GM21825 (cell line): Measurements from ENCODE around the gene ANKRD44.

Experiments
- ATAC-seq: cut with Tn5 transposase; IDR thresholded peaks from one replicate; pipeline ENCODE4 v1.9.1; 2021; ENCODE audit warnings: mild to moderate bottlenecking, moderate library complexity; ENCODE audit not compliant: unreplicated experiment

Gene ANKRD44

DNA sequence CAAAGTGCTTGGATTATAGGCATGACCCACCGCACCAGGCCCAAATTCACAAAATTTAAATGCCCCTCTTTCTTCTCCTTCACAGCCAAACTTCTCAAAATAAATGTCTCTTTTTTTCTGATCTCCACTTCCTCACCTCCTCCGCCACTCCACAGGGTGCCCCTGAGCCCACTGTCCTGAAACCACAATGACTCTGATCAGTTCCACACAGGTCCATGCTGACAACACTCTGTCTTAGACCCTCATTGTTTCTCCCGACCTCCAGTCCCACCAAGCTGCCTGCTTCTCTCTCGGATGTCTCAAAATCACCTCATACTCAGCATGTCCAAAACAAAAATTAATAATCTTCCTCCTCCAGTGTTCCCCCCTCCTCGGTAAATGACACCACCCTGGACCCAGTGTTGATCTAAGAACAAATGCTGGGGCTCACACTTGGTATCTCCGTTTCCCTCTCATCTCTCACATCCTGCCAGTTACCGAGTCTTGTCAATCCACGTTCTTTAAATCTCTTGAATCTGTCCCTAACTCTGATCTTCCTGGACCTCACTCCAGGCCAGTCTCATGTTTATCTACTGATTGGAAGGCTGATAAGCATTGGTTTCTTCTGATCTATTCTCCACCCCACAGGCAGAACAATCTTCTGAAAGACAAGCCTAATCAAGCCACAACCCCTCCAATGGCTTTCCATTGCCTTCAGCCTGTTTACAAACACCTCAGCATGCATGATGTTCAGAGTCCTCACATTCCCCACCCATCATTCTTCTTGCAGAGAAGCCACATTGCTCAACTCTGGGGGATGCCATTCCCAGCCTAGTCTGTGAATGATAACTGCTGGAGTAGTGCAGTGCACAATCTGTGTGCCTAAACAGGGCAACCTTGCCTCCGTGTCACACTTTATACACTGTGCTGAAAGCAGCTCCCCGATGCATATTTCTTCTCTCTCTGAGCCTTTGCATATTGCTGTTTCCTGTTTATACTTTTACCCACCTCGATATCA, 12.4 kb upstream of the ANKRD44 start:
- peak; percentile 57 for ATAC-seq

DNA sequence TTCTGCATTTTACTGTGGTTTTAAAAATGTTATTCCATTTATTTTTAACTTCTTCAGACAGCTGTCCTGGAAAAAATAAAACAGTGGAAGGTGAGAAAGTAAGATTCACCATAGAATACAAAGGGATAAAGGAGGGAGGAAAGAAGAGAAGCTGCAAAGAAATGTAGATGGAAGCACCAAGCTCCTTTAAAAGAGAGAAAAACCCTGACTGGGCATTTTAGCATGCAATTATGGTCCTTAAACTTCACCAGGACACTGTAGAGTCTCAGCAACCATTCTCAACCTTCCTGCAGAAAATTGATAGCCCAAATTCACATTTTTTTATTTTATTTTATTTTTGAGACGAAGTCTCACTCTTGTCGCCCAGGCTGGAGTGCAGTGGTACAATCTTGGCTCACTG, 11.6 kb upstream of the ANKRD44 start:
- ATAC-seq, result no peak

DNA sequence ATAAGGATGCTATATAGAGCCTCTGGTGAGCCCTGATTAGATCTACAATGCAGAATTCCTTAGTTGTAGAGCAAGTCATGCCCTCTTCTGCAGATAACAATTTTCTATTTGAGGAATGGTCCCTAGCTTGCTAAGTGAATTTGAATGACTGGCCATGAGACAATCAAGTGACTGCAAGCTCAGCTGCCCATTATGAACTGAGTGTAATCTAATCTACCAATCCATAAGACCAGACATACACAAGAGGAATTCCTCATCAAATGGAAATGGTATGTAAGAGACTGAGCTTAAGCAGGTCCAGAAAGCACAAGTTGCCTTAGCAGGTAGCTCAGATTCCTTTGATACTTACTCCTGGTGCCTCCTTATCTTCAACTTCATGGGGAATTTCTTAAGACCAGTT, 4.8 kb upstream of the ANKRD44 start:
- ATAC-seq, result no peak

DNA sequence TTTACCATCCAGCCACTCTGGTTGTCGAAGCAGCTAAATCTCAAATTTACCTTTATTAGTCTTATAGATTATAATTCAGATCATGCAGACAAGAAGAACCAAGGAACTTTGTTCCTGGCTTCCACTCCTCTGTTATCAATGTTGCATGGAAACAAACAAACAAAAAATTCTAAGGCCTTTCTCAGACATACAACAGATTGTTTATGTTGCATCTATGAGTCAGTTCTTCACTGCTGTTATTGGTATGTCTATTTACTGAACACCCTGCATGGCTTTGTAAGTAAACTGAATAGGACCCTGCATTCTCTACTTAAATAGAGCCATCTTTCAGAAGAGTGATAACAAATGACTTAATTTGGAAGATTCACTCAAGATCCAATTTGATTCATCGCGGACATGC, 1.6 kb upstream of the ANKRD44 start:
- no peak for ATAC-seq

DNA sequence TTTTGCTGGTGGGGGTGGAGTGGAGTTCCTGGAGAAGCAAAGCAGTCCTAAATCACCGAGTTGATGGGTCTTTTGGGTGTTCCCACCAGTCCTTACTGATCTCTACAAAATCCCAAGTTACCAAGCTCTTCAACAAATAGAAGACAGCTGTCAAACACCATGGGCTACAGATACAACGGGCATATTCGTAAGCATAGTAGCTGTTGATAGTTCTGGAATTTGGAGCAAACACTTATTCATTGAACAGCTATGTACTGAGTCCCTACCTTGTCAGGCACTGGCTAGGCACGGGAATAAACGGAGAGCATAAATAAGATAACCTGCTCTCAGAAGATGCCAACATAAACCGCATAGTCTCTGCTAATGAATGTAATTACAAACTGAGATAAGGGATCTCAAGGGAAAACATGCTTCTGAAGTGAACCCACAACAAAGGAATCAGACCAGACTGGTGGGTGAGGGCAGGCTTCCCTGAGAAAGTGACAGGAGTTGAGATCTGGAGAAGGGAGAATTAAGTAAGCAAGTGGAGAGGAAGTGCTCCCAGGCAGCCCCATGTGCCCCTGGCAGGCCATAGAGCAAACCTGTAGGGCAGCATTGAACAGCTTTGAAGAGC, 947 bp upstream of the ANKRD44 start:
- ATAC-seq, result no peak

DNA sequence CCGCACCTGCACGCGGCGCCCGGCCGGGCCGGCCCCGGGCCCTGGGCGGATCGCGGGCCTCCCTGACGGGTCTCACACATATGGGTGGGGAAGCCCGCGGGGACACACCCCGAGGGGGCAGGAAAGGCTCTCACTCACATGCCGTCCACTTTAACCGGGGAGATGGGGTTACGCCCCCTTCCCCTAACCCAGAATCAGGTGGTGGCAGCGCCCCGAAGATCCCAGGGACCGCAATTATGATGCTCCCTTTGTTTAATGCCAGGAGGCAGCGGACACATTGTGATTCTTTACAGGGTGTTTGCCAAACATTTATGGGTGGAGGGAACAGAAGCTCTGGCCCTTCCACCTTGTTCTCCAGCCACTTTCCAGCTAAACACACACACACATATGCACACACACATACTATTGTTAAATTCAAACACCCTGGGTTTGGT, 424 bp upstream of the ANKRD44 start:
- ATAC-seq, result no peak

DNA sequence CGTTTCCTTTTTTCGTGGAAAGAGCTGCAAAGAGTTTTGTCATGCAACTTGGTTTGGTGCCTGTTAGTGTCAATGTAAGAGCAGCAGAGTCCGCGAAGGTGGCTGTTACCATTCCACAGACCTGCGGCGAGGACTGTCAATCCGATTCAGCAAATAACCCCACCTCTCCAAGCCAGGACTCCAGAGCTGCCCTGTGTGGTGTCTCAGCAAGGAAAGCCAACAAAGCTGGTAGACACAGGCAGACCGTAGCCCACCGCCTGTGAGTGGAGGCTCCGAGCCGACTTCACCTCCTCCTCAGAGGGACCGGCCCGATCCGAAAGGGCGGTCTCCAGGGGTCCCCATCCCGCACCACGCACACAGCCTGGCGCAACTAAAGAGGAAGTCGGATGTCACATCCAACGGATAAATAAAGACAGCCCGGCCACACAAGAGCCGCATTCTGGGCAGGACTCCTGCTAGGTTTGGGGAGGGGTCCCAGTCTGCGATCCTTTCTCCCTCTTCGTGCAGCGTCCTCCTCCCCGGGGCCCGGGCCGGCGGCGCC, 819 bp downstream of the ANKRD44 start:
- peak; percentile 3 for ATAC-seq

DNA sequence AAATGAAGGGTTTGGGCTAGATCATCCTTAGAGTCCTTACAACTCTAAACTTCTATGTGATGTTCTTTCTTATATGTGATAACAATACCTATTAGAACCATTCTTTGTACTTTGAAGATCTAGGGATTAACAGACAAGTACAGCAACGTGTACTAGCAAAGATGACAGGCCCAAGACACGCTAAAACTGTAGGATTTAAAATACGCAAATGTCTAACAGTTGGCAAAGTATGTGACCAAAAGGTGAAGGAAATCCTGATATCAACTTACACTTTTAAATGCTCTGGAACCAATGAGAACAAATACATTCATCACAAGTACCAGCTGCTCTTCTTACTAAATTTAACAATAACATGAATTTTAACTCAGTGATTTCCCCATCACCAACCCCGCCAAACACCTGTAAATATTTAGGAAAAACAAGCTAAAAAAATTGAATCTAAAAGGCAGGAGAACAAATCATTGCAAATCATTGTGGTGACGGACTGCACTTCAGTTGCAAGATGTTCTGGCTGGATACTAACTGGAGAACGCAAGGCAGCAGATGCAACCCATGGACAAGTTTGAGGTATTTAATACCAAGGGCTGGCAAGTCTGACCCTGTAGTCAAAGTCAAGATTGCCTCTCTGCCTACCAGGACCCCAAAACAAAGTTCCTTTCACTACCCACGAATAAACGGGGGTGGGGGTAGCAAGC, 1.4 kb downstream of the ANKRD44 start:
- no peak for ATAC-seq

DNA sequence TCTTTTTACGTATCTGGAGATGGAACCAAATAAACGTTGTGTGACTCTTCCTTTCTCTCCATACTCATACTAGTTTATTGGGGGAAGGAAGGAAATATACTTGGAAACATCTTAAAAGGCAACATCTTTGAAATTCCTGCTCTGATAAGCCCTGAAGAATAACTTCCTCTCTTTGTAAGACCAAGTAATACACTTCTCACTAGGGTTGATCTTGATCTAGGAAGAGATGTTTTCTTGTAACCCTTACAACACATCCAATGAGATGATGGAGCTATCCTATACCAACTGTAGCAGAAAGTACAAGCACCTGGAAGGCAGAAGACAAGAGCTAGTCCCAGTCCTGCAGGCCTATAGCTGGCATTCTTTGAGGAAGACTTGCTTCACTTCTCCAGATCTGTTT, 2.0 kb downstream of the ANKRD44 start:
- no peak for ATAC-seq

DNA sequence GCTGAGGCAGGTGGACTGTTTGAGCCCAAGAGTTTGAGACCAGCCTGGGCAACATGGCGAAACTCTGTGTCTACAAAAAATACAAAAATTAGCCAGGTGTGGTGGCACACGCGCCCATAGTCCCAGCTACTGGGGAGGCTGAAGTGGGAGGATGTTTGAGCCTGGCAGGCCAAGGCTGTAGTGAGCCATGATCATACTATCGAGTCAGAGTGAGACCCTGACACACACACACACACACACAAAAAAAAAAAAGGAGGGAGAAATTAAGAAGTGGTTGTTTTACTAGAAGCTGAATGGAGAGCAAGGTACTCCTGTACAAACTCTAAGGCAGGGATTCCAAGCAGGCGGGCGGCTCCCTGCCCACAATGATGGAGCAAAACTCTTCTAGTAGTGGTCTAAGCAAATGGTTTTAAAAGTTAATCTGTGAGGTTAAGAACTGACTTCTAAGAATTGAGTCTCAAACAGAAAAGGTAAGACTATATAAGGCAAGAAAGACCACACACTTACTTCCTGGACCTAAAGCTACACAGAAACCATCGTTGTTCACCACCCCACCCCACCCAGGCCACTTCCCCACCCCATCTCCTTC, 2.6 kb downstream of the ANKRD44 start:
- peak; percentile 20 for ATAC-seq

DNA sequence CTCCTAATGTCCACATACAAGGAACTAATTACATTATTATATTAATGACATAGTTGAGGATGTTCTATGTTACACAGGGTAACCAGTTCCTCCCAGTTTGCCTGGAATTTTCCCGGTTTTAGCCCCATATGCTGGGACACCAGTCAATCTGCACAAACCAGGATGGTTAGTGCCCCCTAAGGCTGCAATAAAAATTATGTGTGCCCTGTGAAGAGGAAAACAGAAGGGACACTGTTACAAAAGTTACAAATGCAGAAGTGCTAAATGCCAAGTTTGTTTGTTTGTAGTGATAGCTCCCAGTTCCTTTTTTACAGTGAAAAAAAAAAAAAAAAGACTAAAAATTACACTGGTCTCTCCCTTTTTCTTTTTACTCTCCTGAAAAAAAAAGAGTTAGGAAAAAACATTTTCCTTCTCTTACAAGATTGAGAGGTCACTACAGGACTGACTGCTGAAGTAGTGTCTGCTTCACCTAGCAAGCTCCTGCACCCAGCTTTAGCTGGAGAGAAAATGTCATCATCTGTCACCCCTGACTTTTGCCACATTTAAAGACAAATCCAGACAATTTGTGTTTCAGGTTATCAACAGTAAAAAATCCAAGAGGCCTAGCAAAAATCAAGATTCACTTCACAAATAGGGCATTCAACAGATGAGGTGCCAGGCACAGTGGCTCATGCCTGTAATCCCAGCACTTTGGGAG, 3.2 kb downstream of the ANKRD44 start:
- ATAC-seq, result no peak

DNA sequence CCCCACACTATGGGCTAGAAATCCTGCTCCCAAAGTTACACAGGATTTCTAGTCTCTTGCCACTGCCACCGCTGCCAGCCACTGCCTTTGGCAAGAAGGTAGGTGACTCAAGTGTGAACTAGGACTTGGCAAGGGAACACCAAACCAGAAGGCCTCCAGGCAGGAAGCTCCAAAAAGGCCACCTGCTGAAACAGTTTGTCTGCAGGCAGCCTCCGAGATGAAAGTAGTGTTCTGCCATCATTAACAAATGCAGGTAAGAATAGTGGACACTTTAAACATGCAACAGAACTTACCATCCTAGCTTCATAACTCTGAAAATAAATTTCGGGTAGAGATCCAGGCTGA, 3.9 kb downstream of the ANKRD44 start:
- no peak for ATAC-seq

DNA sequence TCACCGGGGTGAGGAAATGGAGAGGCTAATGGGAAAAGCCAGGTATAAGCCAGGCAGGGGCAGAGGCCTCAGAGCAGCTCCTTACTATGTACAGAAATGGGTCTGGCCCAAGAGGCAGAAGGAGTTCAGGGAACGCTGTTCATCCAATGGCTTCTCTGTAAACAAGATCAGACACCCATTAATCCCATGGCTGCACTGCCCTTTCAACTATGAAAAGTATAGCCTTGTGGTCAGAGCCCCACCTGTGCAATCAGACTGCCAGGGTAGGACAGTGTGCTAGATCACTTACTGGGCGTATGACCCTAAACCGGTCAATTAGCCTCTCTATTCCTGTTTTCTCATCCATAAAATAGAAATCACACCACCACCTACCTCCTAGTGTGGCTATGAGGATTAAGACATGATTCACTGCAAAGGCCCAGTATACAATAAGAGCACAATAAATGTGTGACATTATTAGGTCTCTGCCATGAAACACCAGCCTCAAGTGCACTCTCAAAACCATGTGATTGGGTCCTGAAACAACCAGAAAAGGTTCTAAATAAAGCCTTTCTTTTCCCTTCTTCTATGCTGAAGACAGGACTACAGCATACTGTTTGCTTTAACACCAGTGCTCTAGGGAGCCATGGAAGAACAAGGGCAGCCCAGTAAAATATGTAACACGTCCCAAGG, 4.4 kb downstream of the ANKRD44 start:
- ATAC-seq, result no peak

DNA sequence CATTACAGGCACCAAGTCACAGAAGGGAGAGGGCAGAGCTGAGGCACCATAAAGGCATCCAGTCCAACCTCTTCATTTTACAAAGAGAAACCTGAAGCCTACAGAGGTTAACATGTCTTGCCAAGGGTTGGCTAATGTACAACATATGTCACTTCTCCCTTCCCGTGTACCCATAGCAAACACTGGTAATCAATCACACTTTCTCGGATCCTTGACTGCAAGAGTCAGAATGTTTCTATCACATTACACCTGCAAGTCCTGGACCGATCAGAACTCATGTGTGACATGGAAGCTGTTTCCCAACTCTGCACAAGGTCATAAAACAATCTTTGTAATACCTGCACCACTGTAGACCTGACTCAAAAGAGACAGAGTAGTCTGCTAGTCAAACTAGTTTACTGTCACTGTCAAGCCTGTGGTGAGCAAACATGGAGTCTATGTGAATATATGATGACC, 6.0 kb downstream of the ANKRD44 start:
- peak; percentile 29 for ATAC-seq

DNA sequence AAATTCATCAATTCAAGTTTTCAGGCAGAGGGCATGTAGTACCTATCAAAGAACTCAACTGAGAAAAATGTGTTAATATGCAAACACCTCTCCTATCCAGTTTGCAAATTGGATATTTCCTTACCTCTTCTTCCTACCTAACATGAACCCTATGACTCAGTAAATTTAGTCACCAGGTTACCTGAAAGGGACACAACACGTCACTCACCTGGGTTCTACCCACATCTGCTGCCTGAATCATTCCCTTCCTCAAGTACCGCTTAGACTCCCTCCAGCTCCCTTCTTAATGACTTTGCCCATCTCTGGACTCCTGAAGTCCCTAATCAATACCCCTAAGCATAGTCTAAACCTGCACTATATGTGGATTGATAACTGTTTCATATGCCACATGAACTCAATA, 10.4 kb downstream of the ANKRD44 start:
- no peak for ATAC-seq

DNA sequence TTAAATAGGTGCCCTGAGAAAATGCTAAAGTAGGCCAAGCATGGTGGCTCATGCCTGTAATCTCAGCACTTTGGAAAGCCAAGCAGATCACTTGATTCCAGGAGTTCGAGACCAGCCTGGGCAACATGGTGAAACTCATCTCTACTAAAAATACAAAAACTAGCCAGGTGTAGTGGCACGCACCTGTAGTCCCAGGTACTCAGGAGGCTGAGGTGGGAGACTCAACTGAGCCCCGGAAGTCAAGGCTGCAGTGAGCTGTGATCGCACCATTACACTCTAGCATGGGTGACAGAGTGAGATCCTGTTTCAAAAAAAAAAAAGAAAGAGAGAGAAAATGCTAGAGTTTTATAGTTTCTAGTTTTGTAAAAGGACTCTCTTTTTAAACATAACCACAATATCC, 12.0 kb downstream of the ANKRD44 start:
- ATAC-seq, result no peak

DNA sequence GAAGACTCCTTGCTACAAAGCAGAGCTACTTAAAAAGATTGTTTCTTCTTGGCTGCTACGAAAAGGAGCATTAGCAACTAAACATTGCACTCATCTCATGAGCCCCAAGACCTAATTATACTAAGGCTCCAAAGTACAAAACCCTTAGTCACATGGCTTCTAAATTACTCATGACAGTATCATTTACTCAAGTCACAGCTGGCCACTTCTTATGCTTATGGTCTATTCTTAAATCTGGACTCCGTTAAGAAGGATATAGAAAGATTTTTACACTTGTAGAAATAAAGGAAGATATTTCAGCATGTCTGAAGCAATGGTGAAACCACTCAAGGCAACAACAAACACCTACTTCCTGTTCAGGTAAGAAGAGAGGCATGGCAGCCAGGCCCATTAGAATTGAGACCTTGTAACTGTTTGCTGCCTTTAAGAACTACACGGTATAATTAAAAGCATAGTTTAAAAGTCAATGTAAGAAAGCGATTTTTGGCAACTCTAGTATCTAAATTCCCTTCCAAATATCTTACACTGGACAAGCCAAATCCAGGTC, 12.7 kb downstream of the ANKRD44 start:
- no peak for ATAC-seq

DNA sequence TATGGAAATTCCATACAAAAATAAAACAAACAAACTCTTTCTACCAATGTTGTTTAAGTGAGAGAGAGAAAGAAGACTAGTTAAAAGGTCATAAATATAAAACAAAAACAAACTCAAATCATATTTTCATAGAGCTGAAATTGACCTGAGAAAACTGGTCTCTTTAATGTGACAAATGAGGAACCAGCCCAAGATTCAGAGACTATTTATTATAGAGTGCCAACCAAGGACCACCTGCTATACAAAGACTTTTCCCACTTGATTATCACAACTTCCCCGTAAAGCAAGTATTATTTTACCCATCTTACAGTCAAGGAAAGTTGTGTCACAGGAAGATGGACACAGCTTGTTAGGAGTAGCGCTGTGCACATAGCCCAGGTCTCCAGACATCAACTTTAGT, 13.3 kb downstream of the ANKRD44 start:
- no peak for ATAC-seq

DNA sequence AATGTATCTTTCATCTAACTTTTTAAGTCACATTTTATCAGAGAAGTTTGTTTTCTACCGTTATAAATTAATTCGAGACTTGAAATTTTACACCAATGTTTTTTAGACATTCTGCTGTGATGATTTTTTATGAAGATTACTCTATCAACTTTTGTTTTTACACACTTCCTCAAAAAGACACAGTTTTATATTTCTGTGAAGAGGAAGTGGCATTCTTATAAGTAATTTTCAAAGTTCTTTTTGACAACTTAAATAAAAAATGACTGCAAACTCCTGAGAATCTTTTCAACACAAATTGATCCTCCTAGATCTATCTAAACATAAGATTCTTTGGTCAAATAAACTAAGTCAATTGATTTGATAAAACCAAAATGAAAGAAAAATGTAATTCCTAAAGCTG, 13.7 kb downstream of the ANKRD44 start:
- no peak for ATAC-seq

DNA sequence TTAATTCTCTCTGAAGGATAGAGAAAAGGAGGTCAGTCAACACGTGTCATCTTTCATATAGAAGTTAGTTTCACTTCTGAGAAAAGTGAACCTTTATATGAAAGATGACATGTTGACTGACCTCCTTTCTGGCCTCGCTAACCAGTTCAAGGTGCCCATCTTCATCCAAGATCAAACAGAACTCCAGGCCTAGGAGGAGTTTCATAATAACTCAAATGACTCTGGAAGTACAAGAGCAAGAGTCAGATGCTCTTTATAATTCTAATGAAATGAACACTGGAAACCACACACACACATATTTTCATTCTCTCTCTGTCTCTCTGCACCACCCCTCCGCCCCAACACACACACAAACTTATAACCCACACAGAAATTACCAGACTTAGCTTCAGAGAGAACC, 16.3 kb downstream of the ANKRD44 start:
- ATAC-seq, result peak; percentile 34
